CD14-positive monocyte (primary cell): Measurements from ENCODE around the gene NEU1. TPM values are rescaled to one million over a fixed set of nuclear protein-coding genes. Genes with fewer than 3 reads are reported as not detected.

Source experiments
- DNase-seq, 3 donors: peaks; one replicate each; pipeline ENCODE4 v3.0.0-alpha.2; 2011 to 2022
- H2AFZ ChIP-seq: 2 replicates; pipeline ENCODE4 v1.6.0; 2012; ENCODE audit warnings: mild to moderate bottlenecking, low read depth, low read length, inconsistent platforms; ENCODE audit not compliant: insufficient read depth, poor library complexity, severe bottlenecking
- H3K27ac ChIP-seq, 2 donors: 1 replicate in 1 of 2; 2 replicates in 1 of 2; pipeline ENCODE4 v1.5.1; 2012 to 2013; ENCODE audit warnings: low read length in 2 of 2, control low read depth in 1 of 2, inconsistent platforms in 1 of 2, low read depth in 1 of 2, mild to moderate bottlenecking in 1 of 2
- H3K27me3 ChIP-seq, 2 donors: one replicate each; pipeline versions ENCODE4 v1.6.0 to v1.6.1; 2011 to 2013; ENCODE audit warnings: low read length in 2 of 2; ENCODE audit not compliant: control insufficient read depth in 2 of 2, insufficient read depth in 2 of 2
- H3K36me3 ChIP-seq, 2 donors: replicated peaks in 1 of 2; 1 replicate in 1 of 2; 2 replicates in 1 of 2; pipeline versions ENCODE4 v1.5.1 to v1.6.1; 2012 to 2013; ENCODE audit warnings: low read length in 2 of 2, control low read depth in 1 of 2, inconsistent platforms in 1 of 2, mild to moderate bottlenecking in 1 of 2; ENCODE audit not compliant: insufficient read depth in 2 of 2, control insufficient read depth in 1 of 2
- H3K4me1 ChIP-seq, 2 donors: 1 replicate in 1 of 2; 2 replicates in 1 of 2; pipeline versions ENCODE4 v1.5.1 to v1.6.1; 2012 to 2013; ENCODE audit warnings: low read length in 2 of 2, control low read depth in 1 of 2, inconsistent platforms in 1 of 2, mild to moderate bottlenecking in 1 of 2, moderate library complexity in 1 of 2; ENCODE audit not compliant: insufficient read depth in 2 of 2, control insufficient read depth in 1 of 2
- H3K4me2 ChIP-seq: replicated peaks from 2 replicates; pipeline ENCODE3; 2012; ENCODE audit warnings: low read length, moderate library complexity, mild to moderate bottlenecking; ENCODE audit not compliant: poor library complexity, severe bottlenecking; ENCODE audit errors: extremely low read depth
- H3K4me3 ChIP-seq, 3 experiments: fragments of 200-600 bp in 1 of 3; sonication (generic) in 1 of 3; replicated peaks in 1 of 3; 1 replicate in 2 of 3; 2 replicates in 1 of 3; pipeline ENCODE4 v1.5.1; 2011 to 2013; ENCODE audit warnings: low read length in 3 of 3, mild to moderate bottlenecking in 3 of 3, control low read depth in 2 of 3, low read depth in 2 of 3, inconsistent platforms in 1 of 3, moderate library complexity in 1 of 3
- H3K79me2 ChIP-seq: 2 replicates; pipeline ENCODE4 v1.6.0; 2012; ENCODE audit warnings: mild to moderate bottlenecking, control low read depth, inconsistent platforms, low read length, moderate library complexity; ENCODE audit not compliant: insufficient read depth
- H3K9ac ChIP-seq: 2 replicates; pipeline ENCODE4 v1.6.0; 2017; ENCODE audit warnings: low read length, mild to moderate bottlenecking; ENCODE audit not compliant: insufficient read depth, poor library complexity, severe bottlenecking
- H3K9me3 ChIP-seq, 2 donors: replicated peaks in 1 of 2; 1 replicate in 1 of 2; 2 replicates in 1 of 2; pipeline versions ENCODE4 v1.5.1 to v1.6.1; 2012 to 2013; ENCODE audit warnings: low read length in 2 of 2, control low read depth in 1 of 2; ENCODE audit not compliant: control insufficient read depth in 1 of 2, insufficient read depth in 1 of 2
- H4K20me1 ChIP-seq: 2 replicates; pipeline ENCODE4 v1.6.0; 2012; ENCODE audit warnings: mild to moderate bottlenecking, low read length, control low read depth, moderate library complexity; ENCODE audit not compliant: insufficient read depth
- H3K27ac Mint-ChIP-seq, 7 donors: one replicate each; pipeline ENCODE4 v1.8.0; 2020; ENCODE audit warnings: mild to moderate bottlenecking in 7 of 7, mixed read lengths in 7 of 7, moderate library complexity in 6 of 7, inconsistent platforms in 2 of 7
- H3K27me3 Mint-ChIP-seq, 3 donors: one replicate each; pipeline ENCODE4 v1.8.0; 2021 to 2022; ENCODE audit warnings: low read depth in 3 of 3, mild to moderate bottlenecking in 3 of 3, mixed read lengths in 3 of 3, moderate library complexity in 3 of 3, inconsistent platforms in 1 of 3
- H3K36me3 Mint-ChIP-seq, 2 donors: one replicate each; pipeline ENCODE4 v1.8.0; 2020; ENCODE audit warnings: mixed read lengths in 2 of 2, inconsistent platforms in 1 of 2, mild to moderate bottlenecking in 1 of 2
- H3K4me1 Mint-ChIP-seq: one replicate; pipeline ENCODE4 v1.8.0; 2020; ENCODE audit warnings: mild to moderate bottlenecking, mixed read lengths
- H3K4me3 Mint-ChIP-seq, 2 donors: one replicate each; pipeline ENCODE4 v1.8.0; 2020; ENCODE audit warnings: mild to moderate bottlenecking in 2 of 2, mixed read lengths in 2 of 2, moderate library complexity in 1 of 2
- H3K9me3 Mint-ChIP-seq, 7 donors: one replicate each; pipeline ENCODE4 v1.8.0; 2020 to 2022; ENCODE audit warnings: mixed read lengths in 7 of 7, mild to moderate bottlenecking in 6 of 7, moderate library complexity in 6 of 7, inconsistent platforms in 2 of 7
- CTCF ChIP-seq: fragments of 200-600 bp; IDR thresholded peaks from one replicate; pipeline ENCODE4 v1.8.0; 2022; ENCODE audit warnings: antibody characterized with exemption, mild to moderate bottlenecking
- WGBS: methylation state at CpG from one replicate; pipeline ENCODE4 v1.1.5; 2013; ENCODE audit warnings: missing lambda C conversion rate; ENCODE audit not compliant: insufficient coverage; 5-methylcytosine and 5-hydroxymethylcytosine counted together
- intact Hi-C, 2 donors: fragments of 100-400 bp; cut with micrococcal nuclease; formaldehyde crosslinking; loops; one replicate each; pipeline versions ENCODE4 v1.15.0 to v1.15.1; 2023
- polyA plus RNA-seq, 3 donors: library from polyadenylated mRNA; depleted of rRNA in 1 of 3; unstranded in 2 of 3; stranded (reverse) in 1 of 3; fragments of 300-500 nt in 2 of 3; fragments of >200 nt in 1 of 3; fragmentation: Illumina TruSeq in 2 of 3; gene quantifications; 1 replicate in 2 of 3; 2 replicates in 1 of 3; pipeline ENCODE4 v1.2.3, GENCODE V29; 2012 to 2021

Gene NEU1
- polyA plus RNA-seq, 3 donors = 70.2 to 89.5 (median 81.8) TPM

GRCh38 chr6:31831350-31832215, 31.0 kb downstream of the NEU1 start:
- Histone ChIP-seq H2AFZ (no peak overlapping the region), H3K36me3 (no peaks in the 10 kb centered on the region), H3K9ac (peak overlapping the region; percentile 21), H3K4me1 (peaks cover 57 to 69% of the 10 kb centered on the region in 2 donors), H4K20me1 (peaks cover 9% of the 10 kb centered on the region), H3K27me3 (no peaks in the 10 kb centered on the region), H3K4me2 (peak overlapping the region; percentile 97), H3K9me3 (no peaks in the 10 kb centered on the region), H3K27ac (peak overlapping the region; percentile 70 to 87), H3K79me2 (peaks cover 59% of the 10 kb centered on the region), H3K4me3 (peak overlapping the region in 1 of 3 experiments; percentile 88)
- Mint-ChIP-seq H3K36me3 (peaks cover 2 to 7% of the 10 kb centered on the region in 2 donors), H3K4me3 (peak overlapping the region; percentile 51 to 80), H3K27me3 (no peaks in the 10 kb centered on the region), H3K9me3 (no peaks in the 10 kb centered on the region), H3K4me1 (peaks cover 47% of the 10 kb centered on the region), H3K27ac (peak overlapping the region; percentile 87 to 95 (median 93))
- TF ChIP-seq CTCF = no peak
- WGBS = 82% methylated on average over 3 of the region's 15 CpGs
- peak; percentile 23 to 37 (median 35) for DNase-seq
- intact Hi-C loops = loop anchor here (5.0 to 10.0 kb wide), 4 partner anchors 104 to 287 kb away; partner anchors contain the start of genes DDAH2 (in 2 of the 2), LY6G5C (in 2 of the 2), ATP6V1G2 (in 1 of the 2) and DDX39B (in 1 of the 2)

GRCh38 chr6:31830886-31831335, 31.7 kb downstream of the NEU1 start:
- Histone ChIP-seq H3K4me3 (peak overlapping the region; percentile 63 to 88 (median 77)), H3K9ac (peak overlapping the region; percentile 0), H3K27ac (peak overlapping the region; percentile 64 to 76), H4K20me1 (peaks cover 4% of the 10 kb centered on the region), H2AFZ (peak overlapping the region; percentile 29), H3K27me3 (no peaks in the 10 kb centered on the region), H3K9me3 (no peaks in the 10 kb centered on the region), H3K36me3 (no peaks in the 10 kb centered on the region), H3K4me2 (peak overlapping the region; percentile 97), H3K4me1 (peaks cover 55 to 69% of the 10 kb centered on the region in 2 donors), H3K79me2 (peaks cover 52% of the 10 kb centered on the region)
- Mint-ChIP-seq H3K4me1 (peaks cover 46% of the 10 kb centered on the region), H3K4me3 (peak overlapping the region; percentile 80 to 96), H3K27me3 (no peaks in the 10 kb centered on the region), H3K9me3 (no peaks in the 10 kb centered on the region), H3K27ac (peak overlapping the region; percentile 87 to 95 (median 93)), H3K36me3 (peaks cover 0 to under 1% of the 10 kb centered on the region in 2 donors)
- TF ChIP-seq CTCF = no peak
- 50% methylated on average over 2 of the region's 6 CpGs for WGBS
- DNase-seq = no peak
- intact Hi-C loops = loop anchor here (5.0 to 10.0 kb wide), 4 partner anchors 104 to 286 kb away; partner anchors contain the start of genes DDAH2 (in 2 of the 2), LY6G5C (in 2 of the 2), ATP6V1G2 (in 1 of the 2) and DDX39B (in 1 of the 2)
